ENCODE measurements around the gene CTU2. TPM values are rescaled to one million over a fixed set of nuclear protein-coding genes. Genes with fewer than 3 reads are reported as not detected.

Gene CTU2
- polyA plus RNA-seq, 1 donor (not counting 4 experiments of a cell fraction or from before 2014, with no cell fraction given) = 6.3 TPM

- Histone ChIP-seq H3K4me2 (ENCODE audit: control insufficient read depth, extremely low read depth, insufficient read depth, low read depth, low read length) (no peak overlapping the region), H3K9me1 (ENCODE audit: control insufficient read depth, extremely low read depth, insufficient read depth, low read length) (no peaks in the 10 kb centered on the region), H3K9ac (ENCODE audit: control insufficient read depth, extremely low read depth, insufficient read depth, low read length) (no peak overlapping the region), H3K4me1 (ENCODE audit: control insufficient read depth, extremely low read depth, insufficient read depth, low read length) (no peaks in the 10 kb centered on the region), H3K79me2 (ENCODE audit: control insufficient read depth, insufficient read depth, low read length) (no peaks in the 10 kb centered on the region), H4K20me1 (ENCODE audit: control insufficient read depth, extremely low read depth, insufficient read depth, low read length) (no peaks in the 10 kb centered on the region), H3K27me3 (ENCODE audit: control insufficient read depth, extremely low read depth, insufficient read depth, low read length) (no peaks in the 10 kb centered on the region), H3K36me3 (ENCODE audit: control insufficient read depth in 2 of 2, extremely low read depth in 1 of 2, insufficient read depth in 2 of 2, low read length in 2 of 2) (peaks cover 50 to 63% of the 10 kb centered on the region in 2 experiments), H2AFZ (ENCODE audit: control insufficient read depth, low read length) (no peak overlapping the region), H3K27ac (ENCODE audit: control insufficient read depth, insufficient read depth, low read length) (no peak overlapping the region), H3K4me3 (ENCODE audit: control insufficient read depth in 2 of 3, extremely low read depth in 1 of 3, insufficient read depth in 2 of 3, low read depth in 1 of 3, low read length in 3 of 3) (no peak overlapping the region), H3K9me3 (ENCODE audit: control insufficient read depth, low read depth, low read length) (no peaks in the 10 kb centered on the region)
- no peak for DNase-seq (ENCODE audit: low read depth, low spot score)
- dilution Hi-C loops (cut with MboI; ENCODE audit: extremely low pct_ligation_motif_present, low sequenced_read_pairs) = no loop called here
- no peak for FAIRE-seq
- no peak for TF ChIP-seq CTCF (optimal IDR thresholded peaks at IDR 0.05 in 1 of 3, IDR thresholded peaks at IDR 0.05 in 1 of 3, conservative IDR thresholded peaks at IDR 0.05 in 1 of 3; ENCODE audit: extremely low read depth in 1 of 3, insufficient read depth in 2 of 3, low read length in 3 of 3)
- no peak for TF ChIP-seq EZH2 (IDR thresholded peaks at IDR 0.05; ENCODE audit: low read length)
These were observed 15.8 kb downstream of the CTU2 start for GRCh38 chr16:88721815-88722755.

GRCh38 chr16:88722784-88723506 lies 16.6 kb downstream of the CTU2 start:
- Histone ChIP-seq H3K4me1 (ENCODE audit: control insufficient read depth, extremely low read depth, insufficient read depth, low read length) (no peaks in the 10 kb centered on the region), H2AFZ (ENCODE audit: control insufficient read depth, low read length) (no peak overlapping the region), H3K4me3 (ENCODE audit: control insufficient read depth in 2 of 3, extremely low read depth in 1 of 3, insufficient read depth in 2 of 3, low read depth in 1 of 3, low read length in 3 of 3) (no peak overlapping the region), H3K27ac (ENCODE audit: control insufficient read depth, insufficient read depth, low read length) (no peak overlapping the region), H3K4me2 (ENCODE audit: control insufficient read depth, extremely low read depth, insufficient read depth, low read depth, low read length) (no peak overlapping the region), H3K9ac (ENCODE audit: control insufficient read depth, extremely low read depth, insufficient read depth, low read length) (no peak overlapping the region), H3K9me1 (ENCODE audit: control insufficient read depth, extremely low read depth, insufficient read depth, low read length) (no peaks in the 10 kb centered on the region), H3K27me3 (ENCODE audit: control insufficient read depth, extremely low read depth, insufficient read depth, low read length) (no peaks in the 10 kb centered on the region), H3K79me2 (ENCODE audit: control insufficient read depth, insufficient read depth, low read length) (no peaks in the 10 kb centered on the region), H3K36me3 (ENCODE audit: control insufficient read depth in 2 of 2, extremely low read depth in 1 of 2, insufficient read depth in 2 of 2, low read length in 2 of 2) (peaks cover 50 to 67% of the 10 kb centered on the region in 2 experiments), H4K20me1 (ENCODE audit: control insufficient read depth, extremely low read depth, insufficient read depth, low read length) (no peaks in the 10 kb centered on the region), H3K9me3 (ENCODE audit: control insufficient read depth, low read depth, low read length) (no peaks in the 10 kb centered on the region)
- TF ChIP-seq EZH2 (IDR thresholded peaks at IDR 0.05; ENCODE audit: low read length) (no peak), CTCF (optimal IDR thresholded peaks at IDR 0.05 in 1 of 3, IDR thresholded peaks at IDR 0.05 in 1 of 3, conservative IDR thresholded peaks at IDR 0.05 in 1 of 3; ENCODE audit: extremely low read depth in 1 of 3, insufficient read depth in 2 of 3, low read length in 3 of 3) (no peak)
- FAIRE-seq (no peak), DNase-seq (ENCODE audit: low read depth, low spot score) (no peak)
- dilution Hi-C loops (cut with MboI; ENCODE audit: extremely low pct_ligation_motif_present, low sequenced_read_pairs) = no loop called here

All from keratinocyte (primary cell).